Hematopoietic multipotent progenitor cell treated with erythropoietin and hydrocortisone succinate and interleukin-3 and kit ligand, for 15 days (in vitro differentiated cells): ENCODE measurements around the gene IRX4.

Source experiments
- DNase-seq: peaks from one replicate; pipeline ENCODE4 v3.0.0-alpha.2; 2015; ENCODE audit warnings: low spot score

Gene IRX4

GRCh38 chr5:1891391-1891790 is 8.7 kb upstream of the IRX4 start:
- DNase-seq: no peak

DNA sequence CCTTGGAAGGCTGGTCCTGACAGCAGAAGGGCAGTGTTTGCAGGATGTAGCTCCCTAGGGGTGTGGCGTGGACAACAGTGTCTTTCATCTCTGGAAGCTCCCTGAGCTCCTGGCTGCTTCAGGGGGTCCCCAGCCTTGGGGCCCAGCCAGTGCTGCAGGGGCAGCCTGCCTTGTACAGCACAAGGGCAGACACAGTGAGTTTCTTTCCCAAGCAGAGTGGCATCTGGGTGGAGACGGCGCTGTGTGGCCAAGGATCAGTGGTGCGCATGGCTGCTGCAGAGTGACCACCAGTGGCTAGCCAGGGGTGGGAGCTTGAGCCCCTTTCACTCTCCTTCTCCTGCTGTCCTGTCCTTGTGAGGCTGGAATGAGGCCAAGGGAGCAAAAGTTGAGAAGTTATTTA is 7.6 kb upstream of the IRX4 start:
- no peak for DNase-seq

- no peak for DNase-seq
These were observed 6.8 kb upstream of the IRX4 start for GRCh38 chr5:1889321-1890065.

GRCh38 chr5:1888541-1889251 is 6.0 kb upstream of the IRX4 start:
- no peak for DNase-seq

DNA sequence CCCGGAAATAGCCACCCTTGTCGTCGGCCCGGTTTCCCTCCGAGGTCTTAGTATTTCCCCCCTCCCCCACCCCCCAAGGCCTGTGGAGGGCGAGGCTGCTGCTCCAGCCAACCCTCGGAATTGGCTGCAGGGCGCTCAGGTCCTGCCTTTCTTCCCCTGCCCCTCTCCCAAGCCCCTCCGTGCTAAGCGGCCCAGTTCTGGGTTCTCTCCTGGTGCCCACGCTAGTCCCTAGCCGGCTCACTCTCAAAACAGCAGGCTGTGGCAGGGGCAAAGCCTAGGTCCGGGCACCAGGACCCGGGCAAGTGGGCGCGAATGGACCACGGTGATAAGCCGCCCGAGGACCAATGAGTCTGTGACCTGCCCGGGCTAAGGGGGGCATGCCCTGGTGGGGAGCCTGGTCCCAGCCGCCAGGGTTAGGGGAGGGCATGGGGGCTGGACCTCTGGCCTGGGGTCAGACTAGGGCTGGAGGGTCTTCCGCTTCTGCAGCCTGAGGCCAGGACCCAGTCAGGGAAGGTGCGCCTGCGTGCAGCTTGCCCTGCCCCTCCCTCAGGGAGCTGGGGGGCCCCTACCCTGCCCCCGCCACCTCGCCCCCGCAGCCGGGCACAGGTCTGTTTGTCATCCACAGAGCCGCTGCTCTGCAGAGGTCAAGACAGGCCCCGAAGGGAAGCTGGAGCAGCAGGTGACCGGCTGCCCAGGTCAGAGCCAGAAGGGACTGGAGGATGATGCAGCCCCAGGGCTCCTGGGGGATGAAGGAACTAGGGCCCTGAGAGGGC is 5.0 kb upstream of the IRX4 start:
- no peak for DNase-seq

DNA sequence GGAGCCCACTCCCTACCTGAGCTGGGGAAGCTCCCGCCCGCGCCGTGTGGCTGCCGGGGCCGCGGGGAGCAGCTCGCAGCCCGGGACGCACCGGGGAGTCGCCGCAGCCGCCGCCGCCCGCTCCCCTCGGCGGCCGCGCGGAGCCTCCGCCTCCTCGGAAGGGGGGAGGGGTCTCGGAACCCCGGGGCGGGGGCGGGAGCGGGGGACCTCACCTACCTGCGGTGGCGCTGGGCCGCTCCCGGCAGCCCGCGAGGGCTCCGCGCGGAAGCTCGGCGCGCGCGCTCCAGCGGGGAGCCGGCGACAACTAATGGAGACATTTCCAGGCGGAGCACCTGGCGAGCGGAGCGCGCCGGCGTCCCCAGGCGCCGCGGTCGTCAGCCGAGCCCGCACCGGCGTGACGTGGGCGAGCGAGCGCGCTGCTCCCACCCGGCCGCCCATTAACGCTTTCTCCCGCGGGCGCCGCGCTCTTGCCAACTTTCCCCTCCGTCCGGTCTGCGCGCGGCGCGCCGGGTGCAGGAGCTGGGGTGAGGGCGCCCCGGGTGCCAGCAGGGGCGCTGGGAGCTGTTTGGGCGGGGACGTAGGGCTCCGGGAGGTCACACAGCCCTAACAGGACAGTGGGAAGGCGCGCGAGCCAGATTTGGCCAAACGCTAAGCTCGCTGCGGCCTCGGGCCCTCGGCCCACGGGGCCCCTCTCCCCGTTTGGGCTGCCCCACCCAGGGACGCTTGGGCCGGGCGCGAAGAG is 4.3 kb upstream of the IRX4 start:
- no peak for DNase-seq

DNA sequence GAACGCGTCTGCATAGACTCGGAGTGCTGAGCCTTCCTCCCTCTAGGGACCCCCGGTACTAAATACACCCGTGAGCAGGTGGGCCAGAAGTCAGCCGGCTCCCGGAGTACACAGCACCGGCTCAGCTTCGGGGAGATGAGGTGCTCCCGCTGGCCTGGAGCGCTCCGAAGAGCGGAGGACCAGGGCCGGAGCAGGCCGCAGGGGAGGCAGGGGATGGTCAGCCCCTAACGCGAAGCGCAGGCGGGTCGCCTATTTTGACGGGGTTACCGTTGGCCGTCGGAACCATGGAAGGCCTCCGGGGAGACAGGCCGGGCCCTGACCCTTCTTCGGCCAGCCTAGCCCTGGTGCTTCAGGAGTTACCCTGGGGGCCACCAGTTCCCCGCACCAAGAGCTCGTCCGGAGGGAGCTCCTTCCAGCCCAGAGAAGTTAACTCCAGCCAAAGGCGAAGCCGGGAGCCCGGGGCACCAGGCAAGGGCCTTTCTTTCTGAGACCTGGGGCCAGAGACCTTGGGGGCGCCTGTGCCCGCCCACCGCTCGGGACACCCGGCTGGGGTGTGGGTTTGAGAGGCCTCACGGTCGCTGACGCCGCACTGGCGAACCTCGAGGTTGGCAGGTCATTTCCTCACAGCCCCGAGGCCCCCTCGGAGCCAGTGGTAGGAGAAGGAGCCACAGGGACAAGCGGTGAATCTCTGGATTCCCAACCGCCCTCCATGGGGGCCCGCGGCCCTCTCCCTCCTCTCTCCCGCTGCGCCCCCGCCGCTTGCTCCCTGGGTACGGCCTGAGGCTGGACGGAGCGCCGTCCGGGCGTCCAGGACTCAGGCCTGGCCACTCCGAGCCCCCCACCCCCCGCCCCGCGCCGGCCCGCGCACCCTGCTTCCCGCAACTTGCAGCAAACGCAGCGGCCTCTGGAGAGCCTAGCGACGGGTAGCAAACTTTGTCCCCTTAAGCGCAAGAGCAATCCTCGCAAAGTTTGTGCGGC is 3.4 kb upstream of the IRX4 start:
- DNase-seq: no peak

GRCh38 chr5:1885404-1885755 is 2.7 kb upstream of the IRX4 start:
- no peak for DNase-seq

DNA sequence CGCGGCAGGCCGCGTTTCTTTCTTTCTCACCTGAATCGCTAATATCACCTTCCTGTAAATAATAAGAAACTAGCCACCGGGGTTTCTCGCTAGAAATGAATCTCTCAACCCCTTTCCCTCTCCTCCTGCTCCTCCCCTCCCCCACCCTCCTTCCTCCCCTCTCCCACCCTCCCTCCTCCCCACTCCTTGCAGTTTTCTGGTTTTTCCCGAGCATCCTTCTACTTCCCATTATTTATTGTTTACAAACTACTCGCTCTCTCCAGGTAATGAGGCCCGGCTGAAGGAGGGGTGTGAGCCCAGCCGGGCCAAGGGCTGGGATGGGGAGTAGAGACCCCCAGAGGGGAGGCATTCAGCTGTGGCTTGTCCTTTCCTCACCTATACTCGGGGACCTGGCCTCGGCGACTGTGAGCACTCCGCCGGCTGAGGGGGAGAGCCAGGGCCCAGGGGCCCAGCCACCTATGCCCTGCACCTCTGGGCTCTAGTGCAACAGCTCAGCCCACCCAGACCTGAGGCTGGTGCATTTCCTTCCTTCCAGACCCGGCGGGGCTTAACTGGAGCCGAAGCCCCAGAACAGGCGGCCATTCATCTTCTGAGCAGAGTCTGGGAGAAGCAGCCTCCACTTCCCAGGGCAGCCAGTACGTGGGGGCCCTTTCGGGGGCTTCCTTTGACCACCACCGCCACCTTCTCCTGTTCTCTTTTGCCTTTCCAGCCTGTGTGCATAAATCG is 2.1 kb upstream of the IRX4 start:
- DNase-seq: no peak

DNA sequence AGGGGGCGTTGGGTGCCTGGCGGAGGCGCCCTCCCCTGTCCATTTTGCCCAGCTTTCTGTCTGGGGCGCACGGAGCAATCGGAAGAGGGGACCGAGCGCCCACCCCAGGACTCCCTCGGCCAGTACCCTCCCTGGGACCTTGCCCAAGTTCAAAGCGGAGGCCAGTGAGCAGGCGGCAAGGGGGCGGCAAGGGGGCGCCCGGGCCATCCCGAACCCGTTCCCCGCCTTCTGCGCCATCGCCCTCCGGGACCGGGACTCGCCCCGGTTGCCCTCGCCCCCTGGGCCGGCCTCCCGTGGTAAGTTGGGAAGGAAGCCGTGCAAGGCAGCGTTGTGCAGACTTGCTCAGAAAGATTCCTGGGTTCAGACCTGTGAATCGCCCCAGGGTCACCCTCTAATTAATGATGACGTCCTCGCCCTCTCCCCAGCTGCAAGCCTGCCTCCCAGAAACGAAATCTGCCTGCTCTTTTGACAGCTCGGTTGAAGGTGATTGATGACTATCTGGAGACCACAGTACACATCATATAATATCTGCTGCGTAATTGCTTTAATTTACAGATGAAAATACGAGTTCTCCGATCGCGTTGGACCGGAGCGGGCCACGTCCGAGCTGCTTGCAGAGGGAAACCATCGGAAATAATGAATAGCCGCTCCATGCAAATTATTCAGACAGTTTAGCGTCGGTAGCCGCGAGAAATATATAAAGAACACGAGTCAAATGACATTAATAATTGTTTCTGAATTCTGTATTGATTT is 1.4 kb upstream of the IRX4 start:
- DNase-seq: no peak

- no peak for DNase-seq
These were observed 597 bp upstream of the IRX4 start for GRCh38 chr5:1883120-1883924.

- no peak for DNase-seq
These were observed 891 bp downstream of the IRX4 start for GRCh38 chr5:1881731-1882336.

DNA sequence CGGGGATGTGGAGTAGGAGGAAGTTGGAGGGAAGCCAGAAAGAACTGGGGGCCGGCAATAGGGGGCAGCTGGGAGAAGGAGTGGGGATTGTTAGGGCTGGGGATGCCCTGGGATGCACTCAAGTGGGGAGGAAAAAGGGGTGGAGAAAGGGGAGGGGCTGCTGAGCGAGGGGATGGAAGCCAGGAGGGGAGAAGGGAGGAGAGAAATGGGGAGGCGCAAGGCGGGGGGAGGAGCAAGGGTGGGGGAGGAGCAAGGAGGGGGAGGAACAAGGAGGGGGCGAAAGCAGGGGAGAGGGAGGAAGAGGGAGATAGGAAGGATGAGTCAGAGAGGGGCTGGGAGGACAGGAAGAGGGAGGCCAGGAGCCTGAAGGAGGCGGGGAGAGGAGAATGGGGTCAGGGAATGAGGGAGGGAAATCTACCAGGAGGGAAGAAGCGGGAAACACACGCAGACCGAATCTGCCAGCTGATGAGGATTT is 1.6 kb downstream of the IRX4 start:
- DNase-seq: no peak

- DNase-seq: no peak
These were observed 2.2 kb downstream of the IRX4 start for GRCh38 chr5:1880377-1881025.

- no peak for DNase-seq
These were observed 3.1 kb downstream of the IRX4 start for GRCh38 chr5:1879292-1880263.

DNA sequence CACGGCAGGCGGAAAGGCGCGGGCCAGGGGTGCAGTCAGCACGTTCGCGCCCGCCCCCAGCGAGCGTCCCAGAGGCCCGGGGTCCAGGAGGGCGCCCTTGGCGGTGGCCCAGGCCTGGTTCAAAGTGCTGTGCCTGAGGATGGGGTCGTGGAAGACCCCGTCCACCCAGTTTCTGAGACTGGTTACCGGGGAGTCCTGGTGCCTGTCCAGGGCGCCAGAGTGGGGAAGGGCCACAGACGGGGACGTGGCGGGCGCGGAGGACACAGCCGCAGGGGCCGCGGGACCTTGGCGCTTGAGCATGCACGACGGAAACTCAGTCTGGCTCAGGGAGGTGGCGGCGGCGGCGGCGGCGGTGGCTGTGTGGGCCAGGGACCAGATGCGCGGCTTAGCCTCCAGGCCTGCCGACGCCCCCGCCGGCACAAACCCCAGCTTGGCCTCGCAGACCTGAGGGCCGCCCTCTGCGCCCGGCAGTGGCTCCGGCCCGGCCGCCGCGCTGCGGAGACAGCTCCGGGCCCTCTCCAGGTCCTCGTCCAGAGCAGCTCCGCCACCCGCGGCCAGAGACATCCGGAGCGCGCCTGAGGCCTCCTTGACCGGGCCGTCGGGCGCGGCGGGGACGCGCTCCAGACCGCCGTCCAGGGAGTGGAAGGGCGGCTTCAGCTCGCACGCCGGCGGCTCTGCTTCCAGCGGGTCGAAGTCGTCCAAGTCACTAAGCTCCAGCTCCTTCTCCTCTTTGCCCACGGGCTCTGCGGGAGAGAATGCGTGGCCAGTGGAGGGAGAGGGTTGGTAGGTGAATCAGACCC is 4.5 kb downstream of the IRX4 start:
- DNase-seq: no peak
